ENCODE measurements around the gene MRTFA.

The MRTFA gene

DNA sequence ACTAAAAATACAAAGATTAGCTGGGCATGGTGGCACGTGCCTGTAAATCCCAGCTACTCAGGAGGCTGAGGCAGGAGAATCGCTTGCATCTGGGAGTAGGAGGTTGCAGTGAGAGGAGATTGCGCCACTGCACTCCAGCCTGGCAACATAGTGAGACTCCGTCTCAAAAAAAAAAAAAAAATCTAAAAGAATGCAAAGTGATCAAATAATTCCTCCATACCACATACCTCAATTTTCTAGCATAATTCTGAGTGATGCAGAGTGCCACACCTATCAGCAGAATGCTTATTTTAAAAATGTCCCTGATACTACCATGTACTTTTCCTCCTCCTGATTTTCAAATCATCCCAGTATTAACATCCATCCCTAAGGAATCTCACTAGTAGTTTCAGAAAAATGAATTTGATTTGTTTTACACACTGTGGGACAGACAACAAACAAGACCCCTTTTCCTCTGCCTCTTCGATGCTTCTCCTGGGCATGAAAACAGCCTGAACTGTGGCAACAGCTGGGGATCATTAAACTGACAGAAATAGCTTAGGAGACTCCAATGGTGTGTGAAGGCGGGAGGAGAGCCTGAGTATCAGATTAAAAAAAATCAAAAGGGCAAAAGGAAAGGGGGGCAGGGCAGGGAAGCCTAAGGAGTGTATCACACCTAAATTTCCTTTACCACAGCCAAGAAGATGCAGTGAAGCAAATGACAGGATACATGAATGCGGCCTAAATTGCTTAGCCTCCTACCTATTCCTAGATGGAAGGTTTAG is 151.4 kb downstream of the MRTFA start:
- DNase-seq (ENCODE audit: low spot score), result no peak
- TF ChIP-seq, protein P1, sequence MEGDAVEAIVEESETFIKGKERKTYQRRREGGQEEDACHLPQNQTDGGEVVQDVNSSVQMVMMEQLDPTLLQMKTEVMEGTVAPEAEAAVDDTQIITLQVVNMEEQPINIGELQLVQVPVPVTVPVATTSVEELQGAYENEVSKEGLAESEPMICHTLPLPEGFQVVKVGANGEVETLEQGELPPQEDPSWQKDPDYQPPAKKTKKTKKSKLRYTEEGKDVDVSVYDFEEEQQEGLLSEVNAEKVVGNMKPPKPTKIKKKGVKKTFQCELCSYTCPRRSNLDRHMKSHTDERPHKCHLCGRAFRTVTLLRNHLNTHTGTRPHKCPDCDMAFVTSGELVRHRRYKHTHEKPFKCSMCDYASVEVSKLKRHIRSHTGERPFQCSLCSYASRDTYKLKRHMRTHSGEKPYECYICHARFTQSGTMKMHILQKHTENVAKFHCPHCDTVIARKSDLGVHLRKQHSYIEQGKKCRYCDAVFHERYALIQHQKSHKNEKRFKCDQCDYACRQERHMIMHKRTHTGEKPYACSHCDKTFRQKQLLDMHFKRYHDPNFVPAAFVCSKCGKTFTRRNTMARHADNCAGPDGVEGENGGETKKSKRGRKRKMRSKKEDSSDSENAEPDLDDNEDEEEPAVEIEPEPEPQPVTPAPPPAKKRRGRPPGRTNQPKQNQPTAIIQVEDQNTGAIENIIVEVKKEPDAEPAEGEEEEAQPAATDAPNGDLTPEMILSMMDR (IDR thresholded peaks at IDR 0.05; ENCODE audit: extremely low read depth, insufficient read depth, missing control alignments), result no peak
- in situ Hi-C loops (cut with MboI; ENCODE audit: low pct_unique_long_range_greater_than_20kb, low sequenced_read_pairs, unreplicated experiment), result no loop called here

GRCh38 chr22:40482886-40483285 is 153.6 kb downstream of the MRTFA start:
- in situ Hi-C loops (cut with MboI; ENCODE audit: low pct_unique_long_range_greater_than_20kb, low sequenced_read_pairs, unreplicated experiment), result no loop called here
- TF ChIP-seq, protein P1 (IDR thresholded peaks at IDR 0.05; ENCODE audit: extremely low read depth, insufficient read depth, missing control alignments), result no peak

GRCh38 chr22:40482391-40482790 is 154.1 kb downstream of the MRTFA start:
- TF ChIP-seq, protein P1 (IDR thresholded peaks at IDR 0.05; ENCODE audit: extremely low read depth, insufficient read depth, missing control alignments), result no peak
- no peak for DNase-seq (ENCODE audit: low spot score)
- in situ Hi-C loops (cut with MboI; ENCODE audit: low pct_unique_long_range_greater_than_20kb, low sequenced_read_pairs, unreplicated experiment), result no loop called here

More at GRCh38 chr22:40482886-40483285, 153.6 kb downstream of the MRTFA start:
- no peak for DNase-seq (ENCODE audit: low spot score)

DNA sequence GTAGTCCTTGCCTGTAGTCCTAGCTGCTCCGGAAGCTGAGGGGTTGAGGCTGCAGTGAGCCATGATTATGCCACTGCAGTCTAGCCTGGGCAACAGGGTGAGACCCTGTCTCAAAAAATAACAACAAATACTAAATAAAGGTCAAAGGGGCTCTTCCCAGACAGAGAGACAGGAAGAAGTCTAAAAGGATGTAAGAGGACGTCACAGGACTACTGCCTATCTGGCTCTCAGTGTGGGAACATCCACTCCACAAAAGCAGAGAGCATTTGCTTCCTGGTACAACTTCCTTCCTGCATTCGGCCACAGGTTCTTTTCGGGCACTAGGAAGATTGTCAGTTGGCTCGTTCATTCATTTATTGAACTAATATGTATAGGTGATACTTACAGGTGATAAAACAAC is 155.5 kb downstream of the MRTFA start:
- in situ Hi-C loops (cut with MboI; ENCODE audit: low pct_unique_long_range_greater_than_20kb, low sequenced_read_pairs, unreplicated experiment), result no loop called here
- no peak for DNase-seq (ENCODE audit: low spot score)
- TF ChIP-seq, protein P1 (IDR thresholded peaks at IDR 0.05; ENCODE audit: extremely low read depth, insufficient read depth, missing control alignments), result no peak

DNA sequence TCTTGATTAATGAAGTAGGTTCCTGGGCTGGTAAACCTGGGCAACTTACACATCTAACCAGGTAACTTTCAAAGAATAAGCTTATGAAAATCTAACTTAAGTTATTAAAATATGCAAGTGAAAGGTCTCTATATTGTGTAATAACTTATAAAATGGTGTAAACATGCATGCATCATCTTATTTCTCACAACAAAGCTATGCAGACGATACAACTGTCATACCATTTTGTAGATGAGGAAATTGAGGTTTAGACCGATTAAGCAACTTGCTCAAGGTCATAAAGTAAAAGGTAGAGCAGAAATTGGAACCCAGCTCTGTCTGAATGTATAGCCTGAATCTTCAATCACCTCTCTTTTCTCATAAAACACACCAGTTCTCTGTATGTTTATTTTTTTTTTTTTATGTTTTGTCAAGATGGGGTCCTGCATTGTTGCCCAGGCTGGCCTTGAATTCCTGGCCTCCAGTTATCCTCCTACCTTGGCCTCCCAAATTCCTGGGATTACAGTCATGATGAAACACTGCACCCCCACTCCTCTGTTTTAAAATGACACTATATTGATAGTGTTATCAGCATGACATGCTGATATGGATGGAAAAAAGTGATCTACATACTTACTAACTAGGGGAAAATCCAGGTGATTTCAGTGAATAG is 156.5 kb downstream of the MRTFA start:
- TF ChIP-seq, protein P1 (IDR thresholded peaks at IDR 0.05; ENCODE audit: extremely low read depth, insufficient read depth, missing control alignments), result no peak
- in situ Hi-C loops (cut with MboI; ENCODE audit: low pct_unique_long_range_greater_than_20kb, low sequenced_read_pairs, unreplicated experiment), result no loop called here
- DNase-seq (ENCODE audit: low spot score), result no peak

GRCh38 chr22:40479126-40479800 is 157.3 kb downstream of the MRTFA start:
- DNase-seq (ENCODE audit: low spot score), result no peak
- TF ChIP-seq, protein P1 (IDR thresholded peaks at IDR 0.05; ENCODE audit: extremely low read depth, insufficient read depth, missing control alignments), result no peak
- in situ Hi-C loops (cut with MboI; ENCODE audit: low pct_unique_long_range_greater_than_20kb, low sequenced_read_pairs, unreplicated experiment), result no loop called here
